GM13977 (cell line): Measurements from ENCODE around the gene PAQR8.

Source experiments
- DNase-seq: peaks from one replicate; pipeline ENCODE4 v3.0.0; 2012; ENCODE audit warnings: low spot score
- in situ Hi-C: fragments of 300-500 bp; cut with MboI; formaldehyde crosslinking; loops from one replicate; pipeline ENCODE4 v1.12.0; 2022; ENCODE audit warnings: low sequenced_read_pairs, low pct_unique_long_range_greater_than_20kb, mixed read lengths, inconsistent platforms; ENCODE audit not compliant: unreplicated experiment
- TF ChIP-seq, protein P1 (sequence below): IDR thresholded peaks from 2 replicates; pipeline ENCODE4 v1.5.1; 2012; ENCODE audit warnings: mild to moderate bottlenecking, control low read depth; ENCODE audit not compliant: insufficient read depth; ENCODE audit errors: extremely low read depth, missing control alignments

Gene PAQR8

DNA sequence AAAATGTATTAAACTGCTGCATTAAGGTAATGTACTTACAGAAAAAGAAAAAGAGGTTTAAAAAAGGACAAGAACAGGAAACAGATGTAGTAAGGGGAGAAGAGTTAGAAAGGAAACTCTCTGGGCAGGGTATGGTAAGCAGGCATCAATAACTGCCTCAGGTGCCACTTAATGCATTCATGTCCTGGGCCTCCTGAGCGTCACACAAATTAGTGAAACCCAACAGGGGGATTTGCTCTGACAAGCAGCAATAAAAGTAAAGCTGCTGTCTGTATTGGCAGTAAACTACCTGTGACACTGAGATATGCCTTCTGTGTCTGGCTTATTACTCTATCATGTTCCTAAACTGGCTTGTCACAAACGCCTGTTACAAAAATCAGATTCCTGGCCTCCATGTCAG, 56.7 kb downstream of the PAQR8 start:
- TF ChIP-seq, protein P1, sequence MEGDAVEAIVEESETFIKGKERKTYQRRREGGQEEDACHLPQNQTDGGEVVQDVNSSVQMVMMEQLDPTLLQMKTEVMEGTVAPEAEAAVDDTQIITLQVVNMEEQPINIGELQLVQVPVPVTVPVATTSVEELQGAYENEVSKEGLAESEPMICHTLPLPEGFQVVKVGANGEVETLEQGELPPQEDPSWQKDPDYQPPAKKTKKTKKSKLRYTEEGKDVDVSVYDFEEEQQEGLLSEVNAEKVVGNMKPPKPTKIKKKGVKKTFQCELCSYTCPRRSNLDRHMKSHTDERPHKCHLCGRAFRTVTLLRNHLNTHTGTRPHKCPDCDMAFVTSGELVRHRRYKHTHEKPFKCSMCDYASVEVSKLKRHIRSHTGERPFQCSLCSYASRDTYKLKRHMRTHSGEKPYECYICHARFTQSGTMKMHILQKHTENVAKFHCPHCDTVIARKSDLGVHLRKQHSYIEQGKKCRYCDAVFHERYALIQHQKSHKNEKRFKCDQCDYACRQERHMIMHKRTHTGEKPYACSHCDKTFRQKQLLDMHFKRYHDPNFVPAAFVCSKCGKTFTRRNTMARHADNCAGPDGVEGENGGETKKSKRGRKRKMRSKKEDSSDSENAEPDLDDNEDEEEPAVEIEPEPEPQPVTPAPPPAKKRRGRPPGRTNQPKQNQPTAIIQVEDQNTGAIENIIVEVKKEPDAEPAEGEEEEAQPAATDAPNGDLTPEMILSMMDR = no peak

DNA sequence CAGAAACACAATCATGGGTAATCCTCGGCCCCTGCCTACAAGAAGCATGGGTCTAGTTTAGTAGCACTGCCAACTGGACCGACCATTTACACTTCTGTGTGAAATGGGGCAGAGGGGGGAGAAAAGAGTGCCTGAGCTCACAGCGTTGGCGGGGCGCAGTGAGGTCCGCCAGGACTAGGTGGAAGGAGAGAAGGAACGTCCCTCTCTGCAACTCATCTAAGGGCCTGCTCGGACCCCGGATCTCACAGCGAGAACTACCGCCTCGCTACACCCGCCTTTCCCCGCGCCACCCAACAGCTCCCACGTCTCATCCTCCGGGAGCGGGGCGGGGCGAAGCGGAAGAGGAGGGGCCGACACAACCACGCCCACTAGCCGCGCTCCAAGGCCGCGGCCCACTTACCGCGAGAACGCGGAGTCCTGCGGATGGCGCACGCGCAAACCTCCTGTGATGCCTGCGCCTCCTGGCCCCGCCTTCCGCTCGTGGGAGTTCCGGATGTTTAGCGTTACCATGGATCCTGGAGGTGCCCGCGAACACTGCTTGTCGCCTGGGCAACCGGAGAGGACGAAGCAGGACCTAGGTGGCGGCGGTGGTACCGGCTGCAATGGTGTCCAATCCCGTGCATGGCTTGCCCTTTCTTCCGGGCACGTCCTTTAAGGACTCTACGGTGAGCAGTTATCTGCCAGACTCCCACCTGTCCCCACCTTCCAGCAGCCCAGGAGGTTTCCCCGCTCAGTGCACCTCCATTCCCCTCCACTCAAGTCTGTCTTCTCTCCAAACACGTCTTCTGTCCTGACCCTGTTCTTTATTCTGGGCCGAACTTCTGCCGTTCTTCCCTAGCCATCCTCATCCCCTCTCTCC, 58.1 kb downstream of the PAQR8 start, which contains the start of gene EFHC1:
EFHC1 (plus strand) TSS at position 534 of the 859 bp plus-strand sequence; CDS start at position 603, 69 bp downstream.
- peak; percentile 93 for DNase-seq
- in situ Hi-C loops = loop anchor here (5.0 to 10.0 kb wide), 2 partner anchors 75 to 247 kb away; no protein-coding TSS in a partner anchor
- TF ChIP-seq, protein P1 = no peak

More for the DNA sequence above, 56.7 kb downstream of the PAQR8 start:
- no peak for DNase-seq
- in situ Hi-C loops = loop anchor here (5.0 to 10.0 kb wide), 2 partner anchors 76 to 249 kb away; no protein-coding TSS in a partner anchor

DNA sequence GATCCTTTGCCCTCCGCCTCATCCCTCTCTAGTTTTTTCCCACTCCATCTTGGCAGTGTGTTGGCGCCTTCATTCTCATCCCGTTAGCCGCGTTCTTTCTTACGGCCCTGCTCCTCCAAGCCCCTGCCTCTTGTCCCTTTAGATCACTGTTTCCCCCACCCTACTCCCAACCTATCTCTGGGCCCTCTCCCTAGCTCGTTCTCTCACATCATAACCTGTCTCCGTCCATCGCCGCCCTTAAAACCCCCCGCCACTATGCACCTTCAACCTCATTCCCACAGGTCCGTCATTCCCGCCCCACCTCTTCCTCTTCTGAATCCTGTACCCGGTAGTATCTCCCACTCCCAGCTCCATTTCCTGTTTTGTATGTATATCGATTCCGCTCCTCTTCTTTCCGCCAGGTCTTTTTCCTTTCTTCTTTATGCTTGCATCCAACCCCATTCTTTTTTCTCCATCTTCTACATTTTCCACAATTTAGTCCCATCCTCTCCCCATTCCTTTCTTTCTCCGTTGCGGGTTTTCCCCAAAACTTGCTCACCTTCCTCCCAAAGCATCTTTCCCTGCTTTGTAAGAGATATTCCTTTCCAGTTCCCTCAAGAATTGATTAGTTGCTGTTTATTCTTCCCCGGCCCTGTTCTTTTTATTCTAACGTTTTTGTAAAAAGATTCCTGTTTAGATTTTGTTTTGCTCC, 58.9 kb downstream of the PAQR8 start:
- TF ChIP-seq, protein P1 = no peak
- in situ Hi-C loops = no loop called here
- no peak for DNase-seq

DNA sequence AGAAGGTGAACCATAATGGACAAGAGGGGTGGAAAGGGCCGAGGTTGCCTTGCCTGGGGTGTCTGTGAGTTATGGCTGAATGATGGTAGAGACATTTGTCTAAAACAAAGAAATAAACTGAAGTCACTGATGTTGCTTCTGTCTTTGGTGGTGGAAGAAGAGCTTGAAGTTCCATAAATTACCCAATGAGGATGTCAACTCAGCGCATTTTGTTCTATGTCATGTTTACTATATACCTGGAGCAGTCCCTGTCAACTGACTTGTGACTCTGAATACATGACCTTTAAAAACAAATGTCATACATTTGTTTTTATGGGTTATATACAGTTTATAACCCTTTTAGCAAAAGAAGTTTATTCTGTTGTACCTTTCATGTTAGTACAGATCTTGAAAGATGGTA, 60.2 kb downstream of the PAQR8 start:
- no peak for DNase-seq
- in situ Hi-C loops = no loop called here
- TF ChIP-seq, protein P1 = no peak

DNA sequence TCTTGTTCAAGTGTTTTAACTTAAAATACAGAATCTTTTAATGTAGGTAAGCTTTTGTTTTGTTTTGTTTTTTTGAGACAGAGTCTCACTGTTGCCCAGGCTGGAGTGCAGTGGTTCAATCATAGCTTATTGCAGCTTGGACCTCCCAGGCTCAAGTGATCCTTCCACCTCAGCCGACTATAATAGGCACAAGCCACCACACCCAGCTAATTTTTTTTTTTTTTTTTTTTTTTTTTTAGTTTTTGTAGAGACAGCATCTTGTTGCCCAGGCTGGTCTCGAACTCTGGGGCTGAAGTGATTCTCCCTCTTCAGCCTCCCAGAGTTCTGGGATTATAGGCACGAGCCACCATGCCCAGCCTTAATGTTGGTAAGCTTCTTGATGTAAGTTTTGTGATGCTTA, 61.5 kb downstream of the PAQR8 start:
- in situ Hi-C loops = no loop called here

DNA sequence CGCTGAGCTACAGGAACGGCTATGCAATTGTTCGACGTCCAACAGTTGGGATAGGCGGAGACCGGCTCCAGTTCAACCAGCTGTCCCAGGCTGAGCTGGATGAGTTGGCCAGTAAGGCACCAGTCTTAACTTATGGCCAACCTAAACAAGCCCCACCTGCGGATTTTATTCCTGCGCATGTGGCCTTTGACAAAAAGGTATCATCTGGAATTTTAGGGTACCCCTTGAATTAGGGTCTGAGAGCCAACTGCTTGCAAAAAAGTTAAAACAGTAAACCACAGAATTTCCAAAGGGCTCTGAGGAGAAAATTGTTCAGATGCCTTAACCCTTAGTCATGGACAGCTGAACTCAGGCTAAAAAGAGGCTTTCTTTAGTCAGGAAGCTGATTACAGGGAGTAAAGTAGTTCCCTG, 62.0 kb downstream of the PAQR8 start:
- in situ Hi-C loops = no loop called here
- no peak for DNase-seq
- TF ChIP-seq, protein P1 = no peak

More for the DNA sequence above, 61.5 kb downstream of the PAQR8 start:
- no peak for DNase-seq
- TF ChIP-seq, protein P1 = no peak
